NB4 (cell line): ENCODE data around the gene AACS.

Experiments
- CTCF ChIP-seq: IDR thresholded peaks from one replicate; pipeline ENCODE4 v1.5.1; 2012; ENCODE audit warnings: low read depth, low read length
- MYC ChIP-seq: IDR thresholded peaks from 2 replicates; pipeline ENCODE4 v1.6.1; 2011; ENCODE audit warnings: low read depth, low read length
- POLR2A ChIP-seq: IDR thresholded peaks from 2 replicates; pipeline ENCODE4 v1.6.1; 2011; ENCODE audit warnings: mild to moderate bottlenecking; ENCODE audit not compliant: insufficient read length; ENCODE audit errors: extremely low read depth
- TF ChIP-seq, protein P1 (sequence below): IDR thresholded peaks from 2 replicates; pipeline ENCODE4 v1.6.1; 2011; ENCODE audit warnings: low read depth, low read length

DNA sequence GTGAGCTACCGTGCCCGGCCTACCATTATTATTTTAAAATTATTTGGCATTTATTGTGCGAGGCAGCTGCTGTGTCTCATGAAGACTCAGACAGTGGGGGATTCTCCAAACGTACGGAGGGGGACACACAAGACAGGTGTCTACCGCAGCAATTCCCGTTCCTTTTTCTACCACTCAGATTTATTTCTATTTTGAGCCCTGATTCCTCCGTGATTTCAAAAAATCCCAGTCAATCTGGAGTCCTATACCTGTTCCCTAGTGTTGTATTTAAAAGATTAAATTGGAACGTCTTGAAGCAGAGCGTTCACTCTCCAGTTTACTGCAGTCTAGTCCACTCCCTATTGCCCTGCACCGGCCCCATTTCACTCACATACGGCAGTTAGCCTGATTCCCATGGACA lies 97.9 kb downstream of the AACS start:
- TF ChIP-seq CTCF (no peak), POLR2A (no peak), MYC (no peak)
- TF ChIP-seq, protein P1, sequence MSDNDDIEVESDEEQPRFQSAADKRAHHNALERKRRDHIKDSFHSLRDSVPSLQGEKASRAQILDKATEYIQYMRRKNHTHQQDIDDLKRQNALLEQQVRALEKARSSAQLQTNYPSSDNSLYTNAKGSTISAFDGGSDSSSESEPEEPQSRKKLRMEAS: no peak
